HG03095 (cell line): ENCODE results near the gene ATN1.
A peak's percentile ranks its signal among the peaks of the same experiment; 100 is the strongest.

Experiments used
- ATAC-seq: cut with Tn5 transposase; IDR thresholded peaks from one replicate; pipeline ENCODE4 v1.9.1; 2021; ENCODE audit warnings: moderate library complexity; ENCODE audit not compliant: unreplicated experiment

The ATN1 gene

GRCh38 chr12:6968426-6968825 is 40.7 kb downstream of the ATN1 start:
- ATAC-seq = no peak

DNA sequence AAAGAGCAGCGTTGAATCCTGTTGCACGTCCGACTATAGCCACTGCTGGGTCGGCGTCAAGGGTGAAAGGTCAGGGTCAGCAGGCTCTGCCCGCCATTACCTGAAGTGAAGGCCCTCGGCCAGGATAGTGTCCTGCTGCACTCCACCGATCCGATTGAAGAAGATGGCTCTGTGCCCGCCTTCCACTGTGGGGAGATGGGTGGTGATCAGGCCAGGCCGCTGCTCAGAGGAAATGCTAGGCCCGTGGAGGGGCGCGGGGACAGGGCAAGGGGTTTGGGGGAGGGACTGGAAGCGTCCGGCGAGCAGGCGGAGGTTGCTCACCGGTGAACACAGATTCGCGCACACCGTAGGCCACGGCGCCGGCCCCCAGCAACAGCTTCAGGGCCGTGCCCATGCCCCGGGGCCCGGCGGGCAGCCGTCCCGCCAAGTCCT is 42.4 kb downstream of the ATN1 start:
- peak; percentile 1 for ATAC-seq

- no peak for ATAC-seq
These were observed 46.4 kb downstream of the ATN1 start for GRCh38 chr12:6974180-6974579.

DNA sequence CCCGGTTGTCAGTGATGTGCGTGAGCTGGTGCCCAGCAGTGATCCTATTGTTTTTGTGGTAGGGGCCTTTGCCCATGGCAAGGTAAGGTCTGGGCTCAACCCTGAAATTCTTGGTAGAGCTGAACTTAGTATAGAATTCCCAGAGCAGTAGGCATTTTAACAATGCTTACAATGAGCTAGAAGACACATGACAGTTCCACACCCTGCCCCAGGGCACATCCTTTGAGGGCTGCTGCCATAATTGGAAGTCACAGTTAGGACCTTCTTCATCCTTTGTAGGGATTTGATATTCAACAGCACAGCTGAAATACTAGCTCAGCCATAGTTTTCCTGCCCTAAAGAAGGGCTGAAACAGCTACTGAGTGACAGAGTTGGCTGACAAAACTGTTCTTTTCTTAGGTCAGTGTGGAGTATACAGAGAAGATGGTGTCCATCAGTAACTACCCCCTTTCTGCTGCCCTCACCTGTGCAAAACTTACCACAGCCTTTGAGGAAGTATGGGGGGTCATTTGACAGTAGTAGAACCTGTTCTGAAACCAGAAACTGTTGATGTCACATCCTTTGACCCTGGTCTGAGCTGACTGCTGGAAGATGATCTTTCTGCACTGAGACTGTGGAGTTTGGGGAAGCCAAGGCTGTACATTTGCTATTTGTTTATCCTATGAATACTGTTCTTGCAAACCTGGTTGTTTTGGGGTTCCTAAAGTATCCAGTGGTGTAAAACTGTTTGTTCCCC is 47.7 kb downstream of the ATN1 start:
- ATAC-seq = no peak

DNA sequence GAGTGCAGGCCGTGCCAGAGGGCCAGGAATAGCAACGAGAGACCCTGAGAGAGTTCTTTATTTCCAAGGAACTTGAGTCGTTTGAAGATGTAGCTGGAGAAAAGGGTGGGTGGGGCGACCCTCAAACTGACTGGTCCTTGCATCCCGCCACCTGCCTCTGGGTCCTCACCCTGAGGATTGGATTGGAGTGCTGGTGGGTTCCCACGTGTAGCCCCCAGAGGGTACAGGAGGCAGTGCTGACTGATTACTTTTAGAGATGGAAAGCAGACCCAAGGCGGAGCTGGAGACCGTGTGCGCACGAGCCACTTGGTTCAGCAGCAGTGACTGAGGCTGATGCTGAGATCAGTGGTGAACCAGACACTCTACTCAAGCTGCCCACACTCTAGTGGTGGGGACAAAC is 49.9 kb downstream of the ATN1 start:
- no peak for ATAC-seq

- no peak for ATAC-seq
These were observed 50.4 kb downstream of the ATN1 start for GRCh38 chr12:6978188-6978587.

- no peak for ATAC-seq
These were observed 50.9 kb downstream of the ATN1 start for GRCh38 chr12:6978611-6979011.

DNA sequence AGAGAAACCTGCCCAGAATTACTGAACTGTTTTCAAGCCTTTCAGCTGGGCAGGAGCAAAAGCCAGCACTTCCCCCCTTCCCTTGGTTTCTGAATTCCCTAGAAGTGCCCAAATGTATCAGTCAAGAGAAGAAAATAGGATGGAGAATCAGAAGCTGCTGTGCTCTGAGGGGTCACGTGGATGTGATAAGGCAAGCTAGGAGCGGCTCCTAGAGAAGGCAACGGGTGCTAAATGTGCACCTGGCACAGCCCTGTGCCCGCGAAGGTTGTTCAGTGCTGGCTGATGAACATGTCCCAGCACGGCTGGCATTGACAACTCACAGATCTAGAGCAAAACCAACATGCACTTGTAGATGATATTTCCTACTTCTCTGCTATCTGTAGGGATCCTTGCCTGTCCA is 51.3 kb downstream of the ATN1 start:
- no peak for ATAC-seq

- no peak for ATAC-seq
These were observed 51.7 kb downstream of the ATN1 start for GRCh38 chr12:6979453-6979852.

DNA sequence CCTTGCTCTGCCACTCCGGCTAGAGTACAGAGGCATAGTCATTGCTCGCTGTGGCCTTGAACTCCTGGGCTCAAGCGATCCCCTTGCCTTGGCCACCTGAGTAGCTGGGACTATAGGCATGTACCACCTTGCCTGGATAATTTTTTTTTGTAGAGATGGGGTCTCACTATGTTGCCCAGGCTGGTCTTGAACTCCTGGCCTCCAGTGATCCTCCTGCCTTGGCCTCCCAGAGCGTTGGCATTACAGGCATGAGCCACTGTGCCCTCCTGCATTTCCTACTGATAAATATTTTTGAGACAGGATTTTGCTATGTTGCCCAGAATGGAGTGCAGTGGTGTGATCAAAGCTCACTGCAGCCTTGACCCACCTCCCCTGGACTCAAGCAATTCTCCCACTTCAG is 52.3 kb downstream of the ATN1 start:
- ATAC-seq = no peak

DNA sequence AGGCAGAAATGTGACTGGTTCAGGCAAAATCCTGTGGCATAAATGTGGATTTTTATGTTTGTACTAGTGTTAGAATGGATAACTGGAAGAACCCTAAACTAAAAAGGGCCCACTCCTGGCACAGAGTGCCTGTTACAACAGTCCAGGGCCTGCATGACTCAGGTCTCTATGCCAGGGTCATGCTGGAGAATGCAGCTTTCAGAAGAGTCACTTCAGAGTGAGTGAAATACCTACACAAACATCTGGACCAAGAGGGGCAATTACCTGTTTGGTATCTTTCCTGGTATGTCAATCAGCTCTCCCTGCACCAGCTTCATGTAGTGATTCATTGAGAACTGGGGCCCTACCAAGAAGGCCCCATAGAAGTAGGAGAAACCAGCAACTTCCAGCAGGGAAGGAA is 53.0 kb downstream of the ATN1 start:
- ATAC-seq = no peak

DNA sequence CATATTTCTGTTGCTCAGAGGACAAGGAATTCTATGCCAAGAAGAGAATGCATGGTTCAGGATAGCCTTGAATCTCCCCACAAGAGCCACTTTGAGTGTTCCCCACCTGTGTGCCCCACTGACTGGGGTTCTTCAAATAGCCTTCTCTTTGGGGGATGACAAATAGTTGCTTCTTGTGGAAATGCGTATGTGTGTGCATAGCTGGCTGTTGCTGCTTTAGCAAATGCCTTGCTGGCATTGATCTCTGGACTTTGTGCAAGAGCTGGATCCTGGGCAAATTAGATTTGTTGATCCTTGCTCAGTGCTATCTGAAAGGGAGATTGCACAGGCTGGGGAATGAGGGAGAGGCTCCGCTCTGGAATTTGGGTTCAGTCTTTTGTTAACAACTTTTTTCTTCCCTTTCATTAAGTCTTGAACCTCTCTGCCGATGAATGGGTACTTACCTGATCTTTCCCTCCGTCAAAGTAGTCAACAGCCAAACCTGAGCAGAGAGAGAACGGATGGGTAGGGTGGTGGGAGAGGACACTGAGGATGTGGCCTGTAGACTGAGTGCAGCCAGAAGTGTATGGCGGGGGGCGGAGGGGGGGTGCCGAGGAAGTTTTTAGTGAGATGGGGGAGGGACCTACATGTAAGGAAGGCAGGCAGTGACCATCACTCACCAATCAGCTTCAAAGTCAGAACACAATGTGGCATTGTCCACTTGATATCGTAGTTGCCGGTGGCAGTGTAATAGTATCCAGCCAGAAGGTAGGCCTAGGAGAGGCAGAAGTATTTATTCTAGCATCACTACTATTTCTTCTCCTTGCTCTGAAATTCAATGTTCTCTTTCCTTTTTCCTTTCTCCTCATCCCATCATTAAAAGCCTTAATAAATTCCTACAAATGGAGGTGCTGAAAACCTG is 53.6 kb downstream of the ATN1 start:
- no peak for ATAC-seq

DNA sequence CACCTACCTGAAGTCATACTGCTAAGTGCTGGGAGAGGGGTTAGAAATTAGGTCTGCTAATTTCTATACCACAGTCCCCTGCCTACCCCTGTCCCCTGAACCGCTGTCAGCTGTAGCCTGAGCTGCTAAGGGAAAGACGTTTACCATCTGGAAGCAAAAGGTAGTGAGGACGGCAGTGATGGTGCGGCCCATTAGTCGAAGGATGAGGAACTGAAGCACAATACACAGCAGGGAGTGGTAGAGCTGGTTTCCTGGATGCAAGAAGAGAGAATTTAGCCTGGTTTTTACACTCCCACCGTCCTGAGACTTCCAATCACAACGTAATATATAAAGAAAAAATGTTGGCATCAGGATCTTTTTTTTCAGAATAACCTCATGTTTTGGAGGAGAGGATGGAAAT is 54.8 kb downstream of the ATN1 start:
- no peak for ATAC-seq

GRCh38 chr12:6987956-6988553 is 60.3 kb downstream of the ATN1 start:
- no peak for ATAC-seq
